Measurements from ENCODE around the gene RAI14.

Gene RAI14

DNA sequence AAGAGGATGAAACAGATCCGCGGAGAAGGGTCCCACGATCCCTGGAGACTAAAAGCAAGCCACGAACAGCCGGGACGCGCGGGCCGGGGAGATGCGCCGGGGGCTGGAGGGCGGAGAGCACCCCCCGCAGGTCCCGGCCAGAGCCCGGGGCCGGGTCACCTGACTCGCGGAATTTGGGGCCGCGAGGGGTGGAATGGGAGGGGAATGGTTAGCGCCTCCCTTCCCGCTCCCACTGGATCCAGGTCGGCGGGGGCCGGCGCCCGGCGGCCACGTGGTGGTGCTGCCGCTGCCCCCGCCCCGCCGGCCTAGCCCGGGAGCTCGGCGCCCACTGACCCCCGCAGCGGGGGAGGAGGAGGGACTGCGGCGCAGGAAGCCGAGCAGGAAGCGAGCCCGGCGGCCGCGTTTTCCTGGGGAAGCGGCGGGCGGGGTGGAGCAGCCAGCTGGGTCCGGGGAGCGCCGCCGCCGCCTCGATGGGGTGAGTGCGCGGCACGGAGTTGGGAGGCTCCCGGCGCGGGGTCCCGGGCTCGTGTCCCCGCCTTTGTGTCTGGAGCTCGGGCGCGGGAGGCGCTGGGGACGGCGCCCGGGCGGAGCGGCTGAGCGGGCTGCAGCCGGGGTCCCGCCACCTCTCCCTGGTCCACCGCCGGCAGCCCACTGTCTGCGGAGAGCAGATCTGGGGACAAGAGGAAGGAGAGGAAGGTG is at the start of gene RAI14:
TSS of gene RAI14 (plus strand) at position 328 of the 699 bp plus-strand sequence. CDS start 30,592 bp downstream, outside the sequence.
- TF ChIP-seq, protein P1, sequence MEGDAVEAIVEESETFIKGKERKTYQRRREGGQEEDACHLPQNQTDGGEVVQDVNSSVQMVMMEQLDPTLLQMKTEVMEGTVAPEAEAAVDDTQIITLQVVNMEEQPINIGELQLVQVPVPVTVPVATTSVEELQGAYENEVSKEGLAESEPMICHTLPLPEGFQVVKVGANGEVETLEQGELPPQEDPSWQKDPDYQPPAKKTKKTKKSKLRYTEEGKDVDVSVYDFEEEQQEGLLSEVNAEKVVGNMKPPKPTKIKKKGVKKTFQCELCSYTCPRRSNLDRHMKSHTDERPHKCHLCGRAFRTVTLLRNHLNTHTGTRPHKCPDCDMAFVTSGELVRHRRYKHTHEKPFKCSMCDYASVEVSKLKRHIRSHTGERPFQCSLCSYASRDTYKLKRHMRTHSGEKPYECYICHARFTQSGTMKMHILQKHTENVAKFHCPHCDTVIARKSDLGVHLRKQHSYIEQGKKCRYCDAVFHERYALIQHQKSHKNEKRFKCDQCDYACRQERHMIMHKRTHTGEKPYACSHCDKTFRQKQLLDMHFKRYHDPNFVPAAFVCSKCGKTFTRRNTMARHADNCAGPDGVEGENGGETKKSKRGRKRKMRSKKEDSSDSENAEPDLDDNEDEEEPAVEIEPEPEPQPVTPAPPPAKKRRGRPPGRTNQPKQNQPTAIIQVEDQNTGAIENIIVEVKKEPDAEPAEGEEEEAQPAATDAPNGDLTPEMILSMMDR (conservative IDR thresholded peaks at IDR 0.05), result peak; percentile 49
- H3K27ac ChIP-seq, result peak within 1 kb of the TSS; percentile 95

- H3K27ac ChIP-seq, result no peak overlapping the region
- TF ChIP-seq, protein P1 (conservative IDR thresholded peaks at IDR 0.05), result no peak
These were observed 47.8 kb upstream of the RAI14 start for GRCh38 chr5:34608368-34608767.

DNA sequence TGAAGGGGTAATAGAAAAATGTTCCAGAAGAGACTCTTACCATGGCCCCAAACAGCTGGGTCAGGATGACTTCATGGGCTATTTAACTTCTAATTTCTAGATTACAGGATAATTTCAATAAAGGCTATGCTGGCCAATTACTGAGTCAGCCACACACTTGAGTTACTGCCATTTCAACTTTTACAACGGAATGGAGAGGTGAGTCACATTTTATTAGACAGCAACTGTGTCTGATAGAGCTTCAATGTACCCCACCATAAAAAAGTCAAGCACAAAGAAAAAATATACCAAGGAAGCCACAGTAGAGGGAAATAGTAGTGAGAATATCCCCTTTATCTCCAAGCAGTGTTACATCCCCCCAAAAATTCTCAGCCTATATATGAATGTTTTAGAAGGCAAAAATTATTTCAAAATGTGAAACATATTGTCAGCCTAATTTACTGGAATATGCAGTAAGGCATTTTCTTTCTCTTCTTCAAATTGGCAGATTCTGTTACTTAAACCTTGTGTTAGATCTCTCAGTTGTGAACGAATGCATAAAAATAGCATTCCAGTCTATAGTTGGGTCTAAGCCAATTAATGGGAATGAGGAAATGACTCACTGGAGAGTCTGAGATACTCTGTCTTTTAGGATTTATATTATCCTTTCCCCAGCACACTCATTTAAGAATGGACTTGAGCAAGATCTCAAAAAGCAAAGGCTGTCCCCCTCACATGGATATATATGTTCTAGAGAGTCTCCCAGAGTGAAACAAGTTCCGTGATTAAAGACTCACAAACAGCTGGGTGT is 47.1 kb upstream of the RAI14 start:
- TF ChIP-seq, protein P1 (conservative IDR thresholded peaks at IDR 0.05), result no peak
- H3K27ac ChIP-seq, result no peak overlapping the region

- no peak overlapping the region for H3K27ac ChIP-seq
- TF ChIP-seq, protein P1 (conservative IDR thresholded peaks at IDR 0.05), result no peak
These were observed 46.1 kb upstream of the RAI14 start for GRCh38 chr5:34609951-34610441.

DNA sequence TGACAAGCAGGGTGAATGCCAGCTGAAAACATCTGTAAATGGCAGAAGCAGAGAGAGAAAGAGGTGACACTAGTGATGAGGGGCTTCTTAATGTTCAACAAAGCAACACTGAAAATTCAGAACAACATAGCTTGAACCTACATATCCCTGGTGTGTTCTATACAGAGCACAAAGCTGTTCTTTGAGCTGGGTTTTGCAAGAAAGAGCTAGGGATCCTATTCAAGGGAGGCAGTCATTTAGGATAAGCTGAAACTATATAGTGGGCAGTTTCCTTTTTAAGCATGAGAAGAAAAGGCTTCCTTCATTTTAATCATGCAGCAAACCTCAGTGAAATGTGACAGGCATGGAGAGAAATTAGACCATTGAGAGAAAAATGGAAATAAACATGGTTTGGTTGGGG is 45.6 kb upstream of the RAI14 start:
- TF ChIP-seq, protein P1 (conservative IDR thresholded peaks at IDR 0.05), result no peak
- no peak overlapping the region for H3K27ac ChIP-seq

GRCh38 chr5:34611464-34612415 is 44.4 kb upstream of the RAI14 start:
- H3K27ac ChIP-seq, result no peak overlapping the region
- TF ChIP-seq, protein P1 (conservative IDR thresholded peaks at IDR 0.05), result no peak

All from VCaP (cell line).